SHP77 treated with DMSO at 0.1 percent for 48 hours (cell line): Measurements from ENCODE around the gene TMEM171.
A peak's percentile ranks its signal among the peaks of the same experiment; 100 is the strongest.

Experiments
- DNase-seq: peaks from one replicate; lab custom pipeline; 2025; lab: John Stamatoyannopoulos, UW

The TMEM171 gene, protein sequence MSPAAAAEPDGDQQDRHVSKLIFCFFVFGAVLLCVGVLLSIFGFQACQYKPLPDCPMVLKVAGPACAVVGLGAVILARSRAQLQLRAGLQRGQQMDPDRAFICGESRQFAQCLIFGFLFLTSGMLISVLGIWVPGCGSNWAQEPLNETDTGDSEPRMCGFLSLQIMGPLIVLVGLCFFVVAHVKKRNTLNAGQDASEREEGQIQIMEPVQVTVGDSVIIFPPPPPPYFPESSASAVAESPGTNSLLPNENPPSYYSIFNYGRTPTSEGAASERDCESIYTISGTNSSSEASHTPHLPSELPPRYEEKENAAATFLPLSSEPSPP

DNA sequence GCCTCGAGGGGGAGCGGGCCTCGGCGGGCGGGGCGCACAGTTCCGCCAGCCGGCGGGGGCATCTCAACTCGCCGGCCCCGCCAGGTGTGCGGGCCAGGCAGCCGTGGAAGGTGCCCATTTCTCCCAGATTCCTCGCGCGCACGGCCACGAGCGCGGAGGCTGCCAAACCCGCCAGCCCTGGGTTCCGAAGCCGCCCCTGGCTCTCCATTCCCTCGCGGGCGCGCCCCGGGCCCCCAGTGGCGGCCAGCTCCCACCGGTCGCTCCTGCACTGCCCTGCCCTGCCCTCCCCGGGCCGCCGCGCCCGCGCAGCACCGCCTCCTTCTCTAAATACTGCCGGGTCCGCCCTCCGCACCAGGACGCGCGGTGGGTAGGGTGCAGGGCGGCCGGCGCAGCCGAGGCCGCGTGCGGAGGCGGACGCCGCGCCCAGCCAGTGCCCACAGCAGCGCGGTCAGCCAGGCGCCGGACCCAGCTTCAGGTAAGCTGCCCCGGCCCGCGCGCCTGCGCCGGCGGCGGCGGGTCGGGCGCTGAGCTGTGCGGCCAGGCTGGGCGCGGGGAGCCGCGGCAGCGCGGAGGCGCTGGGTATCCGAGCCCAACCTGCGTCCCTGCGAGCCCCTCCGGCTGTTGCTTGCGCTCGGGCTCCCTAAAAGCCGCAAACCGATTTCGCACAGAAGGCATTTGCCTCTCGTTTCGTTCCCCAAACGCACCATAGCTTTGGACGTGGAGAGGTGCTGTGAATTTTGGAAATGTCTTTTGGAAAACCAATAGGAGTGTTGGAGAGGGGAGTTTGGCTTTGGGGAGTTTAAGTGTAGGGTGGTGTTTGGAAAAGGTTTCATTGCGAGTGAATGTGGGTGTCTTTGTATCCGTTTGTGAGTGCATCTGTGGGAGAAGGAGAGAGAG is at the start of gene TMEM171:
Gene TMEM171, plus strand, starts transcription at position 354 of the 897 bp plus-strand sequence. CDS start 2,799 bp downstream, outside the sequence.
- no peak for DNase-seq

DNA sequence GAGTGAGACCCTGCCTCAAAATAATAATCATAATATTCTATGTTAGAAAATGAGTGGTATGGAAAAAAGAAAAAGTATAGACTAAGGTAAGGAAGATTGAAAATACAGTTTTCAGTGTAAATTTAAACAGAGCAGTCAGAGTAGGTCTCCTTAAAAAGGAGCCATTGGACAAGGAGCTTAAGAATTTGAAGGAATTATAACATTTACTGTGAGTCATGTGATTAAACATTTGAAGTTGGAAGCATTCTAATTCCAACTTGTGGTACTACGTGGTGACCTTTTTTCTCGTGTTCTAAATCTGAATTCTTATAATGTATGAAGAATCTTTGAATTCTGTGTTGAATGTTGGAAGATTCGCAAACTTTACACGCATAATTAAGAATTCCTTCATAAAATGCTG is 39.3 kb upstream of the TMEM171 start:
- no peak for DNase-seq

DNA sequence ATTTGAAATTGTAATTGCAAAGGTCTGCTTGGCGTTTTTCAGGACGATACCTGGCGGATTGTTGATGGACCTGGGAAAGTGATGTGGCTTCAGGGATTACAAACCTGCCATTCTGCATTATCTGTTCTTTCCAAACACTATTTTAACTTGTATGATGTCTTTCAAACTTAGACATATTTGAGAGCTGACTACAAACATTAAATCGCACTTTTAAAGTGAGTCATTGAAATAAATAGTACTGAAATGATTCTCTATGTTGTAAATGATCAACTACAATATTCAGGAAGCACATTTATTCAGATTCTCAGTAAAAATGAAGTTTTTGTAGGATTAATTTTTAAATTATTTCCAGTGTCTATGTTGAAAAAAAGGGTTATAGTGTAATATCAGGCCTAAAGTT is 32.3 kb upstream of the TMEM171 start:
- DNase-seq: no peak

DNA sequence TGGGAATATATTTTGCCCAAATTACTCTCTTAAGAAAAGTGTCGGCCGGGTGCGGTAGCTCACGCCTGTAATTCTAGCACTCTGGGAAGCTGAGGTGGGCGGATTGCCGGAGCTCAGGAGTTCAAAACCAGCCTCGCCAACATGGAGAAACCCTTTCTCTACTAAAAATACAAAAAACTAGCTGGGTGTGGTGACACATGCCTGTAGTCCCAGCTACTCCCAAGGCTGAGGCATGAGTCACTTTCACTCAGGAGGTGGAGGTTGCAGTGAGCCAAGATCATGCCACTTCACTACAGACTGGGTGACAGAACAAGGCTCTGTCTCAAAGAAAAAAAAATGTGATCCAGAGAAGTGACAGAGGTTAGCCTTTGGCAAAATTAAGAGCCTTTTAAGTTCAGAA is 26.4 kb upstream of the TMEM171 start:
- DNase-seq: no peak

DNA sequence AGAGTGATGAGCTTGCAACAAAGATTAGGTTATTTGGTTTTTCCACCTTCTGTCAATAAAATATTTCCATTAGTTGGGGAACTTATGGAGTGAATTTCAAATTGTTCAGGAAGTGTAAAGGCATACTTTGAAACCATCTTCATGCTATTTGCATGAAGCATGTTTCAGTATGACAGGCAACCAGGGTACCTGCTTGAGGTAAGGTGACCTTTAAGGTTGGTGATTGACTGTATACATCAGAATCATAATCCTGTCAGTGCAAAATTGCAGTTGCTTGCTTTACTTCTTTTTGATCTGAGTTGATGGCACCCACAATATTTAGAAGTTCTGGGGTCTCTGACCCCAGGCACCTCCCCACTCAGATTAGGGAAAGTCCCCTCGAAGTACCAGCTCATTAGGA is 26.0 kb upstream of the TMEM171 start:
- no peak for DNase-seq

DNA sequence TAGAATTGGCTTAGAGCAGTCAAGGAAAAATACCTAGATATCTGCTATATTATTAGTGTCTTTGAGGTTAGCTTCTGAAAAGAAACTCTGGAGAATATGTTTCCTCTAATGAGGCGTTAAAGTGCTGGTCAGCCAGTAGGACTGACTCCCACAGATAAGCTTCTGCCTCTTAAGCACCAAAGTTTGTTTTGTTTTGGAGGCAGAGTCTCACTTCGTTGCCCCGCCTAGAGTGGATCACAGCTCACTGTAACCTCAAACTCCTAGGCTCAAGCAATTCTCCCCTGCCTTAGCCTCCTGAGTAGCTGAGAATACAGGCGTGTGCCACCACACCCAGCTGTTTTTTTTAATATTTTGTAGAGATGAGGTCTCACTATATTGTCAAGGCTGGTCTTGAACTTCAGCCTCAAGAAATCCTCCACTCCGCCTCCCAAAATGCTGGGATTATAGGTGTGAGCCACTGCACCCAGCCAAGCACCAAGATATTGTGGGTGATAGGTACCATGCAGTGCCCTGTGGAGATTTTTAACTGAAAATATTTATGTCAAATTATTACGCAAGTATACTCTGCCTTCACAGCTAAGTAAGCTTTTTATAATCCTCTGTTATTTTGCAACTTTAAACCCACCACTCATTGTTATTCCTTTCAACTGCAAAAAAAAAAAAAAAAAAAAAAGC is 24.7 kb upstream of the TMEM171 start:
- no peak for DNase-seq

DNA sequence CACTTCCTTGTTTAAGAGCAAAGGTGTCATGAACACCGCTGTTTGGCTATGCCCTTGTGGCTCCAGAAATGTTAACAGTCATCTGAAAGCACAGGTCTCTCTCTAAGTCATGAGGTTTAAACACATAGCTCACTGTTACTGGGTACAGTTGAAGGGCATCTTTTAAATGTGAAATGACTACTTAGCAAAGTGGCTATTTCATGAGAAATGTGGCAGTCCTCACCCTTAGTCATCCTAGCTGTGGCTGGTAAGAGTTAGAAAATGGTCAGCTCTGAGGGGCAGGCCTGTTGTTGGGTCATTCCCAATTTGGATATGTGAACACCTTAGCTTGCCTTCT is 24.2 kb upstream of the TMEM171 start:
- DNase-seq: no peak

DNA sequence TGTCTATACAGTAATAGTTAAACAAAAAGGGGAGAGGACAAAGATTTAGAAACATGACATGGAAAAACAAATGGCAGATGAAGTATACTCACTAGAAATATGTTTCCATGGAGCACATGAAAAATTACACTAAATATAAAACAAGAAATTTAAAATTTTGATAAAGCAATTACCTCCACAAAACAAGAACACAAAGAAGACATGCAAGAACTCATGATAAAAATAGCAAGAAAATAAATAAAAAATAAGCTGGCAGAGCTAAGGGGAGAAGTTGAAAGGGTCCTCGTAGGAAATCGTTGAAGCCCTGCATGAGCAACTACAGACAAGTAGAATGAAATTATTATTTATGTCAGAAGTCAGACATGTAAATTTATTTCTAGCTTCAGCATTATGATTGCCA is 22.6 kb upstream of the TMEM171 start:
- no peak for DNase-seq

DNA sequence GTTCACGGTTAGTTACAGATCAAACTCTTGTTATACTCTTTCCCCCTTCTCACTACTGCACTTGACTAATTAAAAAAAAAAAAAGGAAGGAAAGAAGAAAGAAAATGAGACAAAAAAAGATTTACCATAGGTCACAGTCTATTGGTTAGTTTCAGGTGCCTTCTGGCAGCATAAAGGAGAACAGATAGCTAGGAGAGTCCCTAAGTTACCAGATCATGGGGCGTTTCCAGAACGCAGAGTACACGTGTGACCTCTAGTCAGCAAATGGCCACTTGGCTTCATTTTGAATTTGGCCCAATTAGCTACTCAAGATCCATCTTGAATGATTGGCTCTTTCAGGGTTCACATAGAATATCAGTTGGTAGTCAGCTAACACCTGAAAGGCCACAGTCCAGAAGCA is 20.3 kb upstream of the TMEM171 start:
- no peak for DNase-seq

DNA sequence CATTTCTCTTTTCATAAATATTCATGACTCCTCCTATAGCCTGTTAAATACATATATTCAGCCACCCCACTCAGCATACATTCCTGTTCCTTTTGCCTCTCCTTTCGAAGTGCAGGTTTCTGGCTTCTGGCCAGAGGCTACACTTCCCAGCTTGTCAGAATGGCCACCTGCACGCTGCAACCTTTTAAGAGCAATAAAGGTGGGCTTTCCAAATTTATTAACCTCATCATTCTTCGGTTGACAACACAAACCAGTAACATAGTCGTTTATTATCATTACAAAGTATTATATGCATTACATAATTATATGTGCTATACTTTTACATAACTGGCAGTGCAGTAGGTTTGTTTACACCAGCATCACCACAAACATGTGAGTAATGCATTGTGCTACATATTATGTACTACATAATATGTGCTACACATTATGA is 16.5 kb upstream of the TMEM171 start:
- peak; percentile 45 for DNase-seq

DNA sequence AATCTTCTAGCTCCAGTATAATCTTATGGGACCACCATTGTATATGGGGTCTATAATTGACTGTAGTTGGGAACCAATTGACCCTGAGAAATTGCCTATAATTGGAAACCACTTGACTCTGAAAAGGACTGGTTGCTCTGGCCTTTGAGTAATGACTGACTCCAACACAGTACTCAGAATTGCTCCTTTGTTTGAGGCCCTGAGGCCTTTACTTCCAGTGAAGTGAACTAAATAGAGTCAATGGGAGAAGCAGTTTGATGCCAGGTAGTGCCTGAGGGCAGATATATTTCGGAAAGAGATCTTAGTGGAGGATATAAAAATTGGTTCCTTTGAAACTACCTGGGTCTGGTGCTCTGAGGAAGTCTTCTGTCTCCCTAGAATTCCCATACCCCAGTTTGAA is 16.0 kb upstream of the TMEM171 start:
- no peak for DNase-seq

DNA sequence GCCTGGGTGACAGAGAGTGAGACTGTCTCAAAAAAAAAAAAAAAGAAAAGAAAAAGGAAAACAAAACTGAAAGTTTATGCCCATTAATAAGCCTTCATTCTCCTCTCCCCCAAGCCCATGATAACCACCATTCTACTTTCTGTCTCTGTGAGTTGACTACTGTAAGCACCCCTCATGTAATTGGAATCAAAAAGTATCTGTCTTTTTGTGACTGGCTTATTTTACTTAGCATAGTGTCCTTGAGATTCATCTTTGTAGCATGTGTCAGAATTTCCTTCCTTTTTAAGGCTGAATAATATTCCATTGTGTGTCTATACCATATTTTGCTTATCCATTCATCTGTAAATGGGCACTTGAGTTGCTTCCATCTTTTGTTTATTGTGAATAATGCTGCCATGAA is 14.0 kb upstream of the TMEM171 start:
- DNase-seq: no peak

DNA sequence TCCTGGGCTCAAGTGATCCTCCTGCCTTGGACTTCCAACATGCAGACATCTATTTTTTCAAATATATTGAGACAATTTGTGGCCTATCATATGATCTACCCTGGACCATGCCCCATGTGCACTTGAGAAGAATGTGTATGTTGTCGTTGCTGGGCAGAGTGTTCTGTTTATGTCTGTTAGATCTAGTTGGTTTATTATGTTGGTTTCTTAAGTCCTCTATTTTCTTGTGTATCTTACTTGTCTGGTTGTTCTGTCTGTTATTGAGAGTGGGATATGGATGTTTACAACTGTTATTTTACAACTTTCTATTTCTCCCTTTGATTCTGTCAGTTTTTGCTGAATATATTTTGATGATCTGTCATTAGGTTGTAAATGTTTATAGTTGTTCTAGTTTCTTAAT is 10.2 kb upstream of the TMEM171 start:
- no peak for DNase-seq

DNA sequence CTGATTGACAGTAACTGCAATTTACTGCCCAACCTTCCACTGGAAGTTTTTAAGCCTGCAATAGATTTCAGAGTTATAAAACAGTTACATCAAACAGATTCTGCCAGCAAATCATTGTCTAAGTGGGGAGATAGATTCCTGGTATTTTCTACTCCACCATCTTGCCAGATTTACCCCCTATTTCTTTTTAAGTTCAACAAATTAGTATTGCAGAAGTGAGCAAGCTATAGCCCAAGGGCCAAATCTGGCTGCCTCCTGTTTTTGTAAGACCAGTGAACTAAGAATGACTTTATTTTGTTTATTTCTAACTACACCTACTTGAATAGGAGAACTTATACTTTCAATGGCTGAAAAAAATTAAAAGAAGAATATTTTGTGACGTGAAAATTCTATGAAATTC is 8.8 kb upstream of the TMEM171 start:
- no peak for DNase-seq

DNA sequence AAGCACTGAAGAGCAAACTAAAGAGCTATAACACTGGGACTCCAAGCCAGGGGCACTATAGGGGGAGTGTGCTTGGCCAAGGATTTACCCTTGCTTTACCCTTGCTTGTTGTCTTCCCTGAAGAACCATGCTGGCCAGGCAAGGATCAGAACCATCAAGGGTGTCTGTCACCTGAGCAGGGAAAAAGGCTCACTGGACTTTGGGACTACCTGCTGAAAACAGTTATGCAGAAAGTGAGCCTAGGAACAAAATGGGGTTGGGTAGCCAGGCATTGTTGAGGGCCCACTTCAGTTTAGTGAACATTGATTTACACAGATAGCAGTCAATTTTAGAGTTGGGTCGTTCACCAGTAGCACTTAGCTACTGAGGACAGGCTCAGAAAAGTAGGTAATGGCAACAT is 8.0 kb upstream of the TMEM171 start:
- DNase-seq: no peak

DNA sequence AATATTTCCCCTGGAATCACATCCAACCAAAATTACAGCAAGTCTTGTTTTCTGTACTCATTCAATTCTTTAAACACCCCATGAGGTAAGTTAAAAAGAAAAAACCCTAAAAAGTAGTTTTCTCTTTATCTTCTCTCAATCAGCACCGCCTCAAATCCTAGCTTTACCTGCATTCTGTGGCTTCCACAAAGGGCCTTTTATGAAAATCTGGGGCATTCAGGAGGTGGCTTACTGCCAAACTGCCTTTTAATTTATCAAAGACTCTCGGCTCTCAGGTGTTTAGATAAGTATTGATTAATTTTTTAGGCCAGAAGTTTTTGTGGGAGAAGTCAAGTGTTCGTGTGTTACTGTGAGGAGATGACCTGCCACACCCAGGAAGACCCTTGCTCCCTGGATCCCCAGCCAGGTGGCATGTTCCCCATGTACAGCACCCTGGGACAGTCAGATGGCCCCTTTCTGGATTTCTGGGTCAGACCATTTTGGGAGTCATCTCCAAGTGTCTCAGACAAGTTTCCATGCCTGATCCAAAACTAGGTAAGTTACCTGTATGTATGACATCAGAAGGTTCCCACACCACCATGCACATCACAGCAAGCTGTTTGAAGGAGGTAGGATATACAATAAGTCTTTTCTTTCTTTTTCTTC is 6.2 kb upstream of the TMEM171 start:
- DNase-seq: no peak

DNA sequence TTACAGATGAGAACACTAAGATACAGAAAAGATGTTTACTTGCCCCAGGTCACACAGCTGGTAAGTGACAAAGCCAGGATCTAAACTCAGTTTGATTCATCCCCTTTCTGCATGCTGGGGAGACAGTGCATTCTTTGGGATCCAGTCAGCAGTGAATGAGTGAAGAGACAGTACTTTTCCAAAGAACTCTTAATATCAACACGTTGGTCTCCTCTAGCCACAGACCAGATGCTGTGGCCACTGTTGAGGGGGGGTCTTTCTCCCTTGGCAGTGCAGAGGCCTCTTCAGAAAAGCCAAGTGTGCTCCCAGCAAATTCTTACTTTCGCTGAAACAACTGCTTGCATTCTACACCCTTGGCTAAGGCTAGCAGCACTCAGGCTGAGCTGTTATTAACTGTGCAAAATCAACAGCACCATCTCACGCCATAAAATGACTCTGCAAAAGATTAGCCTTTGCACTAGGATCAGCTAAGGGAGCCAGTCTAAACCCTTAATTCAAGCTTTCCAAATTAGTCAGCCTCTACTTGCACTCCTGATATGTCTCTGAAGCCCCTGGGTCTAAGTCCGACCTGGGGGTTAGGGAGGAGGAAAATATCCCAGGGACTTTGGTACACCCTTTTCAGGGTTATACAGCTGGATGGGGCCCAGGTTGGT is 4.8 kb upstream of the TMEM171 start:
- no peak for DNase-seq

DNA sequence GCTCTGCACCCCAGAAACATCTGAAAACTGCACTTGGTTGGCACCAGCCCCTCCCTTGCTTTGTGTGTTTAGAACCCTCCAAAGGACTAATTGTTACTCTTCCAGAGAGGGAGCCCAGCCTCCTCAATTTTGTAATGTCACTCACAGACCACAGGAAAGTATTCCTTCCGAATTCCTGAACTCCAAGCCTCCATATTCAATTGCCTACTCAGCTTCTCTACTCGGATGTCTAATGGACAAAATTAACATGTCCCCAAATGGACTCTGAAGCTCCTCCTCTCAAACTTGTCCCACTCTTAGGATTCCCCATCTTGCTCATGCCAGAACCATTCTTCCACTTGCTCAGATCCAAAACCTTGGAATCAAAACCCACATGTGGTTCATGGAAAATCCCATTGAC is 3.9 kb upstream of the TMEM171 start:
- no peak for DNase-seq

DNA sequence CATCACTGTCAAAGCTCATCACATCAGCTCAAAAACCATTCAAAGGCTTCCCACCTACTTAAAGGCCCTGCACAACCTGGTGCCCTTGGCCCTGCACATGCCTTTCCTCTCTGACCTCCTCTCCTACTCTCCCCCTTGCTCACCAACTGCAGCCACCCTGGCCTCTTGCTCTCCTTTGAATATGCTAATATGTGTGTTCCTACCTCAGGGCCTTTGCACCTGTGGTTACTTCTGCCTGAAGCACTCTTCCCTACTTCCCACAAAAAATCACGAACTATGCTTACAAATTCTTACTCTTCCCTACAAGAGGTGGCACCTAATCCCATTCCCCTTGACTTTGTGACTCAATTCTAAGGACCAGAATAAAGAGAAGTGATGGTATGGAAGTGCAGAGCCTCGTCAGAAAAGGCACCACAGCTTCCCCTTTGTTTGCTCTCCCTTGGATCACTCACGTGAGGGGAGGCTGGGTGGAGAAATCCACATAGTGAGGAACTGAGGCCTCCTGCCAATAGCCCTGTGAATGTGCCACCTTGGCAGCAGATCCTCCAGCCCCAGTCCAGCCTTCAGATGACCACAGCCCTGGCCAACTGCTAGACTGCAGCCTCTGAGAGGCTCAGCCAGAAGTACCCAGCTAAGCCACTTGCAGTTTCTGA is 3.2 kb upstream of the TMEM171 start:
- no peak for DNase-seq

DNA sequence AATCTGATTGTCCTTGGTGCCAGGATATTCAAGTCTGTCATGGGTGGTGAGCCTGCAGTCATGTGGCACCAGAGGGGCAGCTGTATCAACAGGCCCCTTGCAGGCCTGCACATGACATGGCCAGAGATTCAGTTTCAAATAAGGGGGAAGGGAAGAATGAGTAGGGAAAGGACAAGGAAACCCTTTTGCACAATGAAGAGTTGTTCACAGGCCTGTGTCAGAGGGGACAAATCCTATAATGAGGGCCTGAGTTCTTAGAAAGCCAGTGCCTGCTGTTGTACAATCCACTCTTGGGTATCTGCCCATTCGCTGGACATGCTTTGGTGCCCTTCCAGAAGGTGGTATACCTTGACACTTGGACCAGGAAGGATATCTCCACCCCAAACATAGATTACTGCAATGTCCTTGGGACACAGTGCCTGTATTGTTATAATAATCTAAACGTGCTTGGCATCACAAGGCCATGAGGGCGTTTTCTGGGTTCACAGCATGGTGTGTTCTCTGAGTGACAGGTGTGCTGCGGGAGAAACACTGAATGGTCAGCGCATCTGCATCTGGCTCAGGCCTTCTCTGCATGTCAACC is 1.9 kb upstream of the TMEM171 start:
- peak; percentile 80 for DNase-seq
